Measurements from ENCODE around the gene CEBPZOS. TPM values are rescaled to one million over a fixed set of nuclear protein-coding genes. Genes with fewer than 3 reads are reported as not detected.

Gene CEBPZOS
- total RNA-seq, 2 experiments from 2014 or later = 23.4 to 24.6 TPM

GRCh38 chr2:37244755-37245154 is 48.5 kb downstream of the CEBPZOS start:
- CTCF ChIA-PET = no interaction called here
- Mint-ChIP-seq H3K9me3 (no peaks in the 10 kb centered on the region), H3K27me3 (no peaks in the 10 kb centered on the region), H3K4me3 (no peak overlapping the region), H3K27ac (no peak overlapping the region), H3K4me1 (ENCODE audit: low read depth) (peaks cover 29% of the 10 kb centered on the region), H3K36me3 (ENCODE audit: low read depth) (peaks cover 94% of the 10 kb centered on the region)
- H3K9me3 ChIP-seq (ENCODE audit: control insufficient read depth in 1 of 2, insufficient read depth in 1 of 2, low read length in 2 of 2) = no peaks in the 10 kb centered on the region
- peaks cover 75% of the 10 kb centered on the region for H3K36me3 ChIP-seq (ENCODE audit: insufficient read depth, low read length)
- no peaks in the 10 kb centered on the region for H3K27me3 ChIP-seq (ENCODE audit: control insufficient read depth in 1 of 2, insufficient read depth in 2 of 2, low read length in 2 of 2)
- TF ChIP-seq CTCF (IDR thresholded peaks at IDR 0.05) = no peak
- H3K4me1 ChIP-seq (ENCODE audit: insufficient read depth, low read length) = peaks cover 5% of the 10 kb centered on the region
- intact Hi-C loops (cut with DNase I, micrococcal nuclease) = no loop called here
- ATAC-seq (ENCODE audit: poor library complexity) = no peak
- no peak overlapping the region for H3K27ac ChIP-seq (ENCODE audit: low read depth in 1 of 2, low read length in 2 of 2)
- no peak overlapping the region for H3K4me3 ChIP-seq (ENCODE audit: low read length)
- POLR2A ChIA-PET = interaction anchor here (1.7 kb wide), 1 partner anchor 13 kb away, joined by 10 read pairs; the partner anchor contains the start of genes CEBPZ and NDUFAF7
- no peak for DNase-seq

GRCh38 chr2:37246205-37246604 is 49.9 kb downstream of the CEBPZOS start:
- no peak overlapping the region for H3K27ac ChIP-seq (ENCODE audit: low read depth in 1 of 2, low read length in 2 of 2)
- H3K27me3 ChIP-seq (ENCODE audit: control insufficient read depth in 1 of 2, insufficient read depth in 2 of 2, low read length in 2 of 2) = no peaks in the 10 kb centered on the region
- H3K4me3 Mint-ChIP-seq = no peak overlapping the region
- no peak overlapping the region for H3K27ac Mint-ChIP-seq
- no peak for ATAC-seq (ENCODE audit: poor library complexity)
- H3K27me3 Mint-ChIP-seq = no peaks in the 10 kb centered on the region
- H3K4me3 ChIP-seq (ENCODE audit: low read length) = no peak overlapping the region
- H3K4me1 ChIP-seq (ENCODE audit: insufficient read depth, low read length) = peaks cover 5% of the 10 kb centered on the region
- peaks cover 85% of the 10 kb centered on the region for H3K36me3 ChIP-seq (ENCODE audit: insufficient read depth, low read length)
- no peaks in the 10 kb centered on the region for H3K9me3 Mint-ChIP-seq
- POLR2A ChIA-PET = no interaction called here
- intact Hi-C loops (cut with DNase I, micrococcal nuclease) = no loop called here
- DNase-seq = no peak
- peaks cover 22% of the 10 kb centered on the region for H3K4me1 Mint-ChIP-seq (ENCODE audit: low read depth)
- no peaks in the 10 kb centered on the region for H3K9me3 ChIP-seq (ENCODE audit: control insufficient read depth in 1 of 2, insufficient read depth in 1 of 2, low read length in 2 of 2)
- no peak for TF ChIP-seq CTCF (IDR thresholded peaks at IDR 0.05)
- CTCF ChIA-PET = interaction anchor here (2.3 kb wide), 1 partner anchor 9 kb away, joined by 6 read pairs; no protein-coding TSS in a partner anchor
- H3K36me3 Mint-ChIP-seq (ENCODE audit: low read depth) = peaks cover 93% of the 10 kb centered on the region

- Mint-ChIP-seq H3K27ac (no peak overlapping the region), H3K9me3 (no peaks in the 10 kb centered on the region), H3K36me3 (ENCODE audit: low read depth) (peaks cover 91% of the 10 kb centered on the region), H3K27me3 (no peaks in the 10 kb centered on the region), H3K4me1 (ENCODE audit: low read depth) (no peaks in the 10 kb centered on the region), H3K4me3 (no peak overlapping the region)
- Histone ChIP-seq H3K36me3 (ENCODE audit: insufficient read depth, low read length) (peaks cover 89% of the 10 kb centered on the region), H3K9me3 (ENCODE audit: control insufficient read depth in 1 of 2, insufficient read depth in 1 of 2, low read length in 2 of 2) (no peaks in the 10 kb centered on the region), H3K27me3 (ENCODE audit: control insufficient read depth in 1 of 2, insufficient read depth in 2 of 2, low read length in 2 of 2) (no peaks in the 10 kb centered on the region), H3K4me3 (ENCODE audit: low read length) (no peak overlapping the region), H3K27ac (ENCODE audit: low read depth in 1 of 2, low read length in 2 of 2) (no peak overlapping the region), H3K4me1 (ENCODE audit: insufficient read depth, low read length) (no peaks in the 10 kb centered on the region)
- ATAC-seq (ENCODE audit: poor library complexity) (no peak), DNase-seq (no peak)
- intact Hi-C loops (cut with DNase I, micrococcal nuclease) = no loop called here
- POLR2A ChIA-PET = no interaction called here
- TF ChIP-seq CTCF (IDR thresholded peaks at IDR 0.05) = no peak
- CTCF ChIA-PET = no interaction called here
These were observed 54.8 kb downstream of the CEBPZOS start for GRCh38 chr2:37250869-37251740.

Other genes starting within 250 kb of the CEBPZOS start
- gene STRN, start 230.0 kb upstream of the CEBPZOS start, total RNA-seq = 10 to 100 TPM; 20.4 to 20.8 TPM
- 10 to 100 TPM; 23.4 to 23.9 TPM for gene HEATR5B, start 112.1 kb upstream of the CEBPZOS start, total RNA-seq
- 1 to 10 TPM; 4.0 to 4.1 TPM for gene GPATCH11, start 112.0 kb upstream of the CEBPZOS start, total RNA-seq
- gene EIF2AK2, start 39.5 kb upstream of the CEBPZOS start, total RNA-seq = 10 to 100 TPM; 29.1 to 31.1 TPM
- not detected for gene SULT6B1, start 7.8 kb upstream of the CEBPZOS start, total RNA-seq
- gene CEBPZ, start 35.1 kb downstream of the CEBPZOS start, total RNA-seq = 100 to 1,000 TPM in 1 of 2 experiments, 10 to 100 TPM in 1; 92.3 to 102 TPM
- gene NDUFAF7, start 35.2 kb downstream of the CEBPZOS start, total RNA-seq = 10 to 100 TPM; 21.4 to 24.1 TPM
- 10 to 100 TPM; 40.5 to 44.1 TPM for gene PRKD3, start 128.3 kb downstream of the CEBPZOS start, total RNA-seq
- gene QPCT, start 148.1 kb downstream of the CEBPZOS start, total RNA-seq = under 1 TPM; 0.53 to 0.71 TPM

Measured in CD4-positive, alpha-beta T cell (primary cell).